Measurements from ENCODE around the gene OPA1.
"Not testable (repeated sequence)": the region's sequence is repeated elsewhere in the genome, so short reads cannot be mapped to it uniquely, and the experiment has no call there.

OPA1 gene

GRCh38 chr3:193593668-193594030 is 641 bp downstream of the OPA1 start:
- DNase-seq = peak; percentile 19 to 26

GRCh38 chr3:193594946-193595689 is 2.1 kb downstream of the OPA1 start:
- DNase-seq = no peak

- DNase-seq = no peak
These were observed 3.0 kb downstream of the OPA1 start for GRCh38 chr3:193595939-193596487.

GRCh38 chr3:193598202-193598601 is 5.2 kb downstream of the OPA1 start:
- no peak for DNase-seq

GRCh38 chr3:193599393-193599792 is 6.4 kb downstream of the OPA1 start:
- no peak for DNase-seq

- peak; percentile 5 to 29 for DNase-seq
These were observed 12.9 kb downstream of the OPA1 start for GRCh38 chr3:193605876-193606275.

GRCh38 chr3:193606892-193607291 is 13.9 kb downstream of the OPA1 start:
- DNase-seq = not testable (repeated sequence)

- not testable (repeated sequence) for DNase-seq
These were observed 17.5 kb downstream of the OPA1 start for GRCh38 chr3:193610516-193610915.

- no peak for DNase-seq
These were observed 21.4 kb downstream of the OPA1 start for GRCh38 chr3:193614430-193614829.

- DNase-seq = no peak
These were observed 24.6 kb downstream of the OPA1 start for GRCh38 chr3:193617628-193618027.

- no peak for DNase-seq
These were observed 27.0 kb downstream of the OPA1 start for GRCh38 chr3:193620057-193620456.

GRCh38 chr3:193620650-193621049 is 27.6 kb downstream of the OPA1 start:
- no peak for DNase-seq

- no peak for DNase-seq
These were observed 28.1 kb downstream of the OPA1 start for GRCh38 chr3:193621127-193621526.

- DNase-seq = no peak
These were observed 37.0 kb downstream of the OPA1 start for GRCh38 chr3:193630005-193630404.

GRCh38 chr3:193637831-193638230 is 44.8 kb downstream of the OPA1 start:
- no peak for DNase-seq

- no peak for DNase-seq
These were observed 45.8 kb downstream of the OPA1 start for GRCh38 chr3:193638833-193639232.

- DNase-seq = no peak
These were observed 47.2 kb downstream of the OPA1 start for GRCh38 chr3:193640165-193640715.

GRCh38 chr3:193640728-193641439 is 47.9 kb downstream of the OPA1 start:
- no peak for DNase-seq

- DNase-seq = no peak
These were observed 48.4 kb downstream of the OPA1 start for GRCh38 chr3:193641440-193641775.

GRCh38 chr3:193645806-193646205 is 52.8 kb downstream of the OPA1 start:
- no peak for DNase-seq

GRCh38 chr3:193648542-193649076 is 55.6 kb downstream of the OPA1 start:
- DNase-seq = no peak

- DNase-seq = no peak
These were observed 57.6 kb downstream of the OPA1 start for GRCh38 chr3:193650585-193650984.

- DNase-seq = no peak
These were observed 62.9 kb downstream of the OPA1 start for GRCh38 chr3:193655831-193656433.
